ENCODE data around the gene HS6ST1.

GRCh38 chr2:128289439-128289838 is 29.2 kb downstream of the HS6ST1 start:
- TF ChIP-seq CTCF (IDR thresholded peaks at IDR 0.05) (no peak), EP300 (IDR thresholded peaks at IDR 0.05) (no peak)

Measured in gastroesophageal sphincter (tissue), 3 donors.